Upper lobe of right lung (tissue), 1 donor: Measurements from ENCODE around the gene UPK1A. TPM values are rescaled to one million over a fixed set of nuclear protein-coding genes. Genes with fewer than 3 reads are reported as not detected.
"Not testable (repeated sequence)": the region's sequence is repeated elsewhere in the genome, so short reads cannot be mapped to it uniquely, and the experiment has no call there.

Experiments
- ATAC-seq: fragments of 200-7000 bp; cut with Tn5 transposase; one replicate; pipeline ENCODE4 v1.9.1; 2020; ENCODE audit warnings: mild to moderate bottlenecking, moderate library complexity
- DNase-seq: peaks from one replicate; pipeline ENCODE4 v3.0.0-alpha.2; 2020
- H3K27ac ChIP-seq: fragments of 200-600 bp; one replicate; pipeline ENCODE4 v1.8.0; 2022
- H3K27me3 ChIP-seq: fragments of 200-600 bp; one replicate; pipeline ENCODE4 v1.8.0; 2022; ENCODE audit warnings: mild to moderate bottlenecking
- H3K36me3 ChIP-seq: fragments of 200-600 bp; one replicate; pipeline ENCODE4 v1.8.0; 2022
- H3K4me1 ChIP-seq: fragments of 200-600 bp; one replicate; pipeline ENCODE4 v1.8.0; 2022
- H3K4me3 ChIP-seq: fragments of 200-600 bp; one replicate; pipeline ENCODE4 v1.8.0; 2022; ENCODE audit warnings: mild to moderate bottlenecking
- H3K9me3 ChIP-seq: fragments of 200-600 bp; one replicate; pipeline ENCODE4 v1.8.0; 2022
- intact Hi-C: fragments of 100-400 bp; cut with DNase I; formaldehyde crosslinking; loops from one replicate; pipeline ENCODE4 v1.11.0; 2022
- total RNA-seq: library from RNA; stranded (reverse); fragmentation: NEBNext Ultra II Directional; extraction: Animal tissue kit (Norgen Biotek cat#: 25700); gene quantifications from one replicate; pipeline ENCODE4 v1.2.1, GENCODE V29; 2021
- TF ChIP-seq, protein P1 (sequence below): fragments of 200-600 bp; IDR thresholded peaks from one replicate; pipeline ENCODE4 v1.8.0; 2022; ENCODE audit warnings: antibody characterized with exemption
- donor health status: DM: no; HTN: yes; CAD: no; lungs with severe emphysema.

UPK1A gene
- total RNA-seq, 1 donor from 2014 or later, result not detected

DNA sequence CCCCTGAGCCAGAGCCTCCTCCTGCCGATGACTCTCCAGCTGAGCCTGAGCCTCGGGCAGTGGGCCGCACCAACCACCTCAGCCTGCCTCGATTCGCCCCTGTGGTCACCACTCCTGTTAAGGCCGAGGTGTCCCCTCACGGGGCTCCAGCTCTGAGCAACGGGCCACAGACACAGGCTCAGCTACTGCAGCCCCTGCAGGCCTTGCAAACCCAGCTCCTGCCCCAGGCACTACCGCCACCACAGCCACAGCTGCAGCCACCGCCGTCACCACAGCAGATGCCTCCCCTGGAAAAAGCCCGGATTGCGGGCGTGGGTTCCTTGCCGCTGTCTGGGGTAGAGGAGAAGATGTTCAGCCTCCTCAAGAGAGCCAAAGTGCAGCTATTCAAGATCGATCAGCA, 55.1 kb downstream of the UPK1A start:
- Histone ChIP-seq H3K27me3 (no peaks in the 10 kb centered on the region), H3K27ac (no peak overlapping the region), H3K9me3 (no peaks in the 10 kb centered on the region), H3K4me1 (peaks cover 12% of the 10 kb centered on the region), H3K36me3 (peaks cover 62% of the 10 kb centered on the region), H3K4me3 (no peak overlapping the region)
- ATAC-seq (no peak), DNase-seq (no peak)
- intact Hi-C loops, result no loop called here
- TF ChIP-seq, protein P1, sequence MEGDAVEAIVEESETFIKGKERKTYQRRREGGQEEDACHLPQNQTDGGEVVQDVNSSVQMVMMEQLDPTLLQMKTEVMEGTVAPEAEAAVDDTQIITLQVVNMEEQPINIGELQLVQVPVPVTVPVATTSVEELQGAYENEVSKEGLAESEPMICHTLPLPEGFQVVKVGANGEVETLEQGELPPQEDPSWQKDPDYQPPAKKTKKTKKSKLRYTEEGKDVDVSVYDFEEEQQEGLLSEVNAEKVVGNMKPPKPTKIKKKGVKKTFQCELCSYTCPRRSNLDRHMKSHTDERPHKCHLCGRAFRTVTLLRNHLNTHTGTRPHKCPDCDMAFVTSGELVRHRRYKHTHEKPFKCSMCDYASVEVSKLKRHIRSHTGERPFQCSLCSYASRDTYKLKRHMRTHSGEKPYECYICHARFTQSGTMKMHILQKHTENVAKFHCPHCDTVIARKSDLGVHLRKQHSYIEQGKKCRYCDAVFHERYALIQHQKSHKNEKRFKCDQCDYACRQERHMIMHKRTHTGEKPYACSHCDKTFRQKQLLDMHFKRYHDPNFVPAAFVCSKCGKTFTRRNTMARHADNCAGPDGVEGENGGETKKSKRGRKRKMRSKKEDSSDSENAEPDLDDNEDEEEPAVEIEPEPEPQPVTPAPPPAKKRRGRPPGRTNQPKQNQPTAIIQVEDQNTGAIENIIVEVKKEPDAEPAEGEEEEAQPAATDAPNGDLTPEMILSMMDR, result no peak

DNA sequence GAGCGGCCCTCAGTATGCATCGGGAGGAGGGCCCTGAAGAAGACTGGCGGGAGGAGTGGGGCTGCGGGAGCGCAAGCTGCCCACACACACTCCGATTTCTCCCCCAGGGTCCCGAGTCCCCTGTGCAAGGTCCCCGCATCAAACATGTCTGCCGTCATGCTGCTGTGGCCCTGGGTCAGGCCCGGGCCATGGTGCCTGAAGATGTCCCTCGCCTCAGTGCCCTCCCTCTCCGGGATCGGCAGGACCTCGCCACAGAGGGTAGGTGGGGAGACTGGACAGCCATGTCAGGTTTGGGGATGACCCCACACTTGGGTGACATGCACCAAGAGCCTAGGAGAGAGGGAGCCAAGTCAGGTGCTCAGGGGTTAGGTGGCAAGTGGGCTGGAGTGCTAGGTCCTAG, 56.1 kb downstream of the UPK1A start:
- Histone ChIP-seq H3K27me3 (no peaks in the 10 kb centered on the region), H3K27ac (no peak overlapping the region), H3K4me1 (peaks cover 11% of the 10 kb centered on the region), H3K4me3 (no peak overlapping the region), H3K36me3 (peaks cover 72% of the 10 kb centered on the region), H3K9me3 (no peaks in the 10 kb centered on the region)
- intact Hi-C loops, result no loop called here
- ATAC-seq (no peak), DNase-seq (no peak)
- TF ChIP-seq, protein P1, result no peak

DNA sequence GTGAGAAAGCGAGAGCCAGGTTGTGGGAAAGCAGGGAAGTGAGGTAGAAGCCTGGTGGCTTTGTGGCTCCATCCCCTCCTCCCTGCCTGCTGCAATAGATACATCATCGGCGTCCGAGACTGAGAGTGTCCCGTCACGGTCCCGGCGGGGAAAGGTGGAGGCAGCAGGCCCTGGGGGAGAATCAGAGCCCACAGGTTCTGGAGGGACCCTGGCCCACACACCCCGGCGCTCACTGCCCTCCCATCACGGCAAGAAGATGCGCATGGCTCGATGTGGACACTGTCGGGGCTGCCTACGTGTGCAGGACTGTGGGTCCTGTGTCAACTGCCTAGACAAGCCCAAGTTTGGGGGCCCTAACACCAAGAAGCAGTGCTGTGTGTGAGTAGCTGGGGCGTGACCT, 56.6 kb downstream of the UPK1A start:
- Histone ChIP-seq H3K27me3 (no peaks in the 10 kb centered on the region), H3K27ac (no peak overlapping the region), H3K4me1 (peaks cover 11% of the 10 kb centered on the region), H3K36me3 (peaks cover 77% of the 10 kb centered on the region), H3K9me3 (no peaks in the 10 kb centered on the region), H3K4me3 (no peak overlapping the region)
- DNase-seq (no peak), ATAC-seq (no peak)
- intact Hi-C loops, result no loop called here
- TF ChIP-seq, protein P1, result no peak

DNA sequence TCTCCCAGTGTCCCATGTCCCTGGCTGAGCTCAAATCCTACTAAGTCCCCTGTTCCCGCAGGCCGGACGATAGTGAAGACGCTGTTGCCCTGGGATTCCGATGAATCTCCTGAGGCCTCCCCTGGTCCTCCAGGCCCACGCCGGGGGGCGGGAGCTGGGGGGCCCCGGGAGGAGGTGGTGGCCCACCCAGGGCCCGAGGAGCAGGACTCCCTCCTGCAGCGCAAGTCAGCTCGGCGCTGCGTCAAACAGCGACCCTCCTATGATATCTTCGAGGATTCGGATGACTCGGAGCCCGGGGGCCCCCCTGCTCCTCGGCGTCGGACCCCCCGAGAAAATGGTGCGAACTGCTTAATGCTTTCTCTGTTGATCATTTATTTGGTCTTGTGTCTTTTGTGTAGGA, 57.4 kb downstream of the UPK1A start:
- no peaks in the 10 kb centered on the region for H3K9me3 ChIP-seq
- H3K36me3 ChIP-seq, result peaks cover 85% of the 10 kb centered on the region
- H3K27me3 ChIP-seq, result no peaks in the 10 kb centered on the region
- TF ChIP-seq, protein P1, result no peak
- no peak for DNase-seq
- peaks cover 10% of the 10 kb centered on the region for H3K4me1 ChIP-seq
- intact Hi-C loops, result no loop called here
- H3K27ac ChIP-seq, result no peak overlapping the region
- no peak overlapping the region for H3K4me3 ChIP-seq
- no peak for ATAC-seq

DNA sequence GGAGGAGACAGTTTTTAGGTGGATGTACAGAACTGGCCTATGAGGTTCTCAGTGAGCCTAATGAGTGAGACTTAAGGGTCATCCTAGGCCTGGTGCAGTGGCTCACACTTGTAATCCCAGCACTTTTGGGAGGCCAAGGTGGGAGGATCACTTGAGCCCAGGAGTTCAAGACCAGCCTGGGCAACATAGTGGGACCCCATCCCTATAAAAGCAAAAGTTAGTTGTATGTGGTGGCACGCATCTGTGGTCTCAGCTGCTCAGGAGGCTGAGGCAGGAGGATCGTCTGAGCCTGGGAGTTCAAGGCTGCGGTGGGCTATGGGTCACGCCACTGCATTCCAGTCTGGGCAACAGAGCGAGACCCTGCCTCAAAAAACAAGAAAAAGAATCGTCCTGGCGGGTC, 57.8 kb downstream of the UPK1A start:
- H3K9me3 ChIP-seq, intact Hi-C loops, H3K27me3 ChIP-seq, ATAC-seq, H3K27ac ChIP-seq, H3K4me1 ChIP-seq, DNase-seq, H3K4me3 ChIP-seq: not testable (repeated sequence)
- peaks cover 89% of the 10 kb centered on the region for H3K36me3 ChIP-seq

DNA sequence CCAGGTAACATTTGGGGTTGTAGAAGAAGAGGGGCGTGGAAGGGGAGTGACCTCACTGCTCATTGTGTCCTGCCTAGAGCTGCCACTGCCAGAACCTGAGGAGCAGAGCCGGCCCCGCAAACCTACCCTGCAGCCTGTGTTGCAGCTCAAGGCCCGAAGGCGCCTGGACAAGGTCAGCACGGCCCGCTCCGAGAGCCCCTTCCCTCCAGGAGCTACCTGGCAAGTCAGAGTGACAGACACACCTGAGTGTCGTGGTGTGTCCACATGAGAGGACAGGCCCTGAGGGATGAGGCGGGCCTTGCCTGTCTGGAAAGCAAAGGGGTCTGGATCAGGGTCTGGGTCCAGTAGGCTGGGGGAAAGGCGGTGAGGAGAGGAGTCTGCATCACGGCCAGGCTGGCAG, 58.2 kb downstream of the UPK1A start:
- no peak for DNase-seq
- no peak overlapping the region for H3K4me3 ChIP-seq
- no peak overlapping the region for H3K27ac ChIP-seq
- H3K36me3 ChIP-seq, result peaks cover 93% of the 10 kb centered on the region
- no peaks in the 10 kb centered on the region for H3K27me3 ChIP-seq
- no peak for ATAC-seq
- intact Hi-C loops, result no loop called here
- peaks cover under 1% of the 10 kb centered on the region for H3K4me1 ChIP-seq
- no peaks in the 10 kb centered on the region for H3K9me3 ChIP-seq
- TF ChIP-seq, protein P1, result no peak
